Spleen (tissue), 11 donors: ENCODE measurements around the gene HEPACAM. TPM values are rescaled to one million over a fixed set of nuclear protein-coding genes. Genes with fewer than 3 reads are reported as not detected.

Experiments used
- DNase-seq: peaks from one replicate; pipeline ENCODE4 v3.0.0-alpha.2; 2020
- H3K27ac ChIP-seq, 8 donors: fragments of 200-600 bp; sonication (generic) in 7 of 8; 1 replicate in 4 of 8; 2 replicates in 4 of 8; pipeline versions ENCODE4 v1.5.0 to v1.8.0; 2016 to 2021; ENCODE audit warnings: inconsistent platforms in 4 of 8, mild to moderate bottlenecking in 4 of 8, moderate library complexity in 1 of 8
- H3K27me3 ChIP-seq, 7 donors: fragments of 200-600 bp; sonication (generic) in 6 of 7; replicated peaks in 1 of 7; 1 replicate in 4 of 7; 2 replicates in 3 of 7; pipeline versions ENCODE4 v1.5.0 to v1.8.0; 2016 to 2021; ENCODE audit warnings: inconsistent platforms in 3 of 7, mild to moderate bottlenecking in 1 of 7
- H3K36me3 ChIP-seq, 6 donors: fragments of 200-600 bp; sonication (generic) in 5 of 6; 1 replicate in 4 of 6; 2 replicates in 2 of 6; pipeline versions ENCODE4 v1.5.0 to v1.8.0; 2016 to 2021; ENCODE audit warnings: inconsistent platforms in 2 of 6
- H3K4me1 ChIP-seq, 6 donors: fragments of 200-600 bp; sonication (generic) in 5 of 6; 1 replicate in 3 of 6; 2 replicates in 3 of 6; pipeline versions ENCODE4 v1.5.0 to v1.8.0; 2016 to 2021; ENCODE audit warnings: inconsistent platforms in 3 of 6
- H3K4me3 ChIP-seq, 8 donors: fragments of 200-600 bp; sonication (generic) in 7 of 8; 1 replicate in 4 of 8; 2 replicates in 4 of 8; pipeline versions ENCODE4 v1.5.0 to v1.8.0; 2016 to 2021; ENCODE audit warnings: inconsistent platforms in 4 of 8, mild to moderate bottlenecking in 4 of 8, moderate library complexity in 2 of 8
- H3K9me3 ChIP-seq, 8 donors: fragments of 200-600 bp; sonication (generic) in 7 of 8; 1 replicate in 4 of 8; 2 replicates in 4 of 8; pipeline versions ENCODE4 v1.5.0 to v1.8.0; 2016 to 2021; ENCODE audit warnings: inconsistent platforms in 4 of 8
- CTCF ChIP-seq, 11 experiments: fragments of 200-600 bp in 7 of 11; fragments of 450-650 bp in 4 of 11; sonication (generic) in 4 of 11; IDR thresholded peaks in 8 of 11; conservative IDR thresholded peaks in 3 of 11; 1 replicate in 7 of 11; 2 replicates in 4 of 11; pipeline versions ENCODE4 v1.4.0 to v1.8.0; 2016 to 2021; ENCODE audit warnings: antibody characterized with exemption in 11 of 11, inconsistent platforms in 4 of 11, mild to moderate bottlenecking in 1 of 11
- POLR2A ChIP-seq, 3 donors: fragments of 450-650 bp; IDR thresholded peaks; one replicate each; pipeline ENCODE4 v1.5.1; 2017; ENCODE audit warnings: antibody characterized with exemption in 3 of 3, mild to moderate bottlenecking in 1 of 3
- POLR2AphosphoS5 ChIP-seq, 3 donors: sonication (generic); formaldehyde crosslinking; IDR thresholded peaks; one replicate each; pipeline ENCODE4 v1.5.1; 2017; ENCODE audit warnings: antibody characterized with exemption in 3 of 3
- WGBS, 5 donors: extraction: QIAGEN DNeasy Blood & Tissue Kit in 3 of 5; methylation state at CpG; one replicate each; pipeline versions ENCODE4 v1.1.5 to v1.1.7; 2013 to 2018; 5-methylcytosine and 5-hydroxymethylcytosine counted together
- intact Hi-C: fragments of 100-400 bp; cut with DNase I; formaldehyde crosslinking; loops from one replicate; pipeline ENCODE4 v1.15.0; 2023; ENCODE audit warnings: low total_unique reads
- polyA plus RNA-seq, 3 donors: library from polyadenylated mRNA; stranded (reverse); fragments of 200-250 nt; gene quantifications; one replicate each; pipeline ENCODE4 v1.2.1, GENCODE V29; 2013
- total RNA-seq, 7 donors: library from RNA; depleted of rRNA in 3 of 7; stranded (reverse); fragments of >200 nt in 3 of 7; fragmentation: NEBNext Ultra II Directional in 4 of 7; extraction: Animal tissue kit (Norgen Biotek cat#: 25700) in 4 of 7; gene quantifications; one replicate each; pipeline versions ENCODE4 v1.1.0 to v1.2.1, GENCODE V29; 2016 to 2021
- donor health status: healthy with polysubstance abuse.
- donor health status: DM: no; HTN: no; CAD: no; lungs with moderate emphysema.
- donor health status: DM: no; HTN: no; CAD: no.
- donor health status: Bipolar disorder and iron deficiency.
- donor health status: healthy.
- donor health status: DM: no; HTN: no; CAD: no.
- donor health status: DM: yes; HTN: yes; CAD: no.

HEPACAM gene
- total and polyA plus RNA-seq, 10 donors: 0.04 to 2.7 (median 0.30) TPM; not detected in 6

GRCh38 chr11:124938206-124938765 lies 2.4 kb upstream of the HEPACAM start:
- Histone ChIP-seq H3K27me3 (peaks cover 0 to 35% (median 0%) of the 10 kb centered on the region in 7 donors), H3K9me3 (no peaks in the 10 kb centered on the region), H3K27ac (no peak overlapping the region), H3K4me1 (peaks cover 0 to under 1% (median 0%) of the 10 kb centered on the region in 6 donors), H3K4me3 (no peak overlapping the region), H3K36me3 (no peaks in the 10 kb centered on the region)
- TF ChIP-seq CTCF (IDR thresholded peaks at IDR 0.05 in 8 of 11, conservative IDR thresholded peaks at IDR 0.05 in 3 of 11) (no peak), POLR2AphosphoS5 (IDR thresholded peaks at IDR 0.05) (no peak), POLR2A (IDR thresholded peaks at IDR 0.05) (no peak)
- 78 to 88% (median 83%) methylated on average over 6 of the region's 6 CpGs for WGBS, 5 donors
- DNase-seq: no peak
- intact Hi-C loops: no loop called here

- H3K27ac ChIP-seq: no peak overlapping the region
- intact Hi-C loops: no loop called here
- H3K4me3 ChIP-seq: no peak overlapping the region
- TF ChIP-seq CTCF (IDR thresholded peaks at IDR 0.05 in 8 of 11, conservative IDR thresholded peaks at IDR 0.05 in 3 of 11) (no peak), POLR2AphosphoS5 (IDR thresholded peaks at IDR 0.05) (no peak), POLR2A (IDR thresholded peaks at IDR 0.05) (no peak)
- H3K4me1 ChIP-seq: no peaks in the 10 kb centered on the region
- no peaks in the 10 kb centered on the region for H3K36me3 ChIP-seq
- 67 to 88% (median 77%) methylated on average over 3 of the region's 3 CpGs for WGBS, 5 donors
- no peaks in the 10 kb centered on the region for H3K9me3 ChIP-seq
- no peak for DNase-seq
- H3K27me3 ChIP-seq: peaks cover 0 to 35% (median 0%) of the 10 kb centered on the region in 7 donors
These were observed 1.6 kb upstream of the HEPACAM start for GRCh38 chr11:124937336-124937935.

GRCh38 chr11:124934862-124935547 lies 842 bp downstream of the HEPACAM start:
- Histone ChIP-seq H3K4me1 (no peaks in the 10 kb centered on the region), H3K36me3 (no peaks in the 10 kb centered on the region), H3K9me3 (no peaks in the 10 kb centered on the region), H3K27me3 (peaks cover 0 to 35% (median 0%) of the 10 kb centered on the region in 7 donors), H3K4me3 (no peak overlapping the region), H3K27ac (no peak overlapping the region)
- WGBS, 5 donors: 78 to 89% (median 87%) methylated on average over 4 of the region's 4 CpGs
- intact Hi-C loops: no loop called here
- no peak for TF ChIP-seq POLR2AphosphoS5 (IDR thresholded peaks at IDR 0.05)
- TF ChIP-seq POLR2A (IDR thresholded peaks at IDR 0.05): no peak
- no peak for TF ChIP-seq CTCF (IDR thresholded peaks at IDR 0.05 in 8 of 11, conservative IDR thresholded peaks at IDR 0.05 in 3 of 11)
- DNase-seq: no peak

- TF ChIP-seq POLR2A (IDR thresholded peaks at IDR 0.05): no peak
- TF ChIP-seq POLR2AphosphoS5 (IDR thresholded peaks at IDR 0.05): no peak
- TF ChIP-seq CTCF (IDR thresholded peaks at IDR 0.05 in 8 of 11, conservative IDR thresholded peaks at IDR 0.05 in 3 of 11): no peak
- Histone ChIP-seq H3K27me3 (peaks cover 0 to 13% (median 0%) of the 10 kb centered on the region in 7 donors), H3K36me3 (no peaks in the 10 kb centered on the region), H3K4me3 (no peak overlapping the region), H3K4me1 (peaks cover 0 to 6% (median 0%) of the 10 kb centered on the region in 6 donors), H3K9me3 (no peaks in the 10 kb centered on the region), H3K27ac (no peak overlapping the region)
- DNase-seq: no peak
- intact Hi-C loops: no loop called here
- WGBS, 5 donors: 50 to 61% (median 55%) methylated on average over 3 of the region's 3 CpGs
These were observed 5.0 kb downstream of the HEPACAM start for GRCh38 chr11:124930799-124931198.
